Fibroblast of lung (primary cell): ENCODE measurements around the gene RUNX2. TPM values are rescaled to one million over a fixed set of nuclear protein-coding genes. Genes with fewer than 3 reads are reported as not detected.

ENCODE experiments used
- DNase-seq, 2 donors: peaks; one replicate each; pipeline versions ENCODE4 v3.0.0 to v3.0.0-alpha.2; 2010; ENCODE audit warnings: low read depth in 2 of 2
- H2AFZ ChIP-seq: 2 replicates; pipeline ENCODE4 v1.5.1; 2012; ENCODE audit warnings: low read length, control low read depth, inconsistent platforms
- H3K27ac ChIP-seq: 2 replicates; pipeline ENCODE4 v1.5.1; 2011; ENCODE audit warnings: low read length, control low read depth; ENCODE audit not compliant: insufficient read depth
- H3K27me3 ChIP-seq: 2 replicates; pipeline ENCODE4 v1.5.1; 2011; ENCODE audit warnings: mild to moderate bottlenecking, low read length; ENCODE audit not compliant: control insufficient read depth, insufficient read depth
- H3K36me3 ChIP-seq: 2 replicates; pipeline ENCODE4 v1.5.1; 2011; ENCODE audit warnings: low read length; ENCODE audit not compliant: control insufficient read depth, insufficient read depth
- H3K4me1 ChIP-seq: 2 replicates; pipeline ENCODE4 v1.5.1; 2011; ENCODE audit warnings: low read length; ENCODE audit not compliant: control insufficient read depth, insufficient read depth; ENCODE audit errors: extremely low read depth
- H3K4me2 ChIP-seq: 2 replicates; pipeline ENCODE4 v1.5.1; 2011; ENCODE audit warnings: low read length, control low read depth; ENCODE audit not compliant: insufficient read depth; ENCODE audit errors: extremely low read depth
- H3K4me3 ChIP-seq, 4 experiments: fragments of 200-600 bp in 1 of 4; sonication (generic) in 1 of 4; replicated peaks in 1 of 4; 2 replicates each; pipeline ENCODE4 v1.5.1; 2011 to 2016; ENCODE audit warnings: low read length in 4 of 4, low read depth in 3 of 4, mild to moderate bottlenecking in 3 of 4, control low read depth in 2 of 4, inconsistent platforms in 1 of 4, mixed read lengths in 1 of 4; ENCODE audit not compliant: insufficient read depth in 1 of 4; ENCODE audit errors: control extremely low read depth in 1 of 4
- H3K79me2 ChIP-seq: 2 replicates; pipeline ENCODE4 v1.5.1; 2012; ENCODE audit warnings: mild to moderate bottlenecking, low read length, inconsistent platforms; ENCODE audit not compliant: control insufficient read depth, insufficient read depth
- H3K9ac ChIP-seq: 2 replicates; pipeline ENCODE4 v1.5.1; 2011; ENCODE audit warnings: mild to moderate bottlenecking, low read length, control low read depth; ENCODE audit not compliant: insufficient read depth
- H3K9me3 ChIP-seq: 2 replicates; pipeline ENCODE4 v1.5.1; 2012; ENCODE audit warnings: low read depth, low read length; ENCODE audit not compliant: control insufficient read depth, insufficient read depth
- H4K20me1 ChIP-seq: 2 replicates; pipeline ENCODE4 v1.5.1; 2011; ENCODE audit warnings: low read length; ENCODE audit not compliant: control insufficient read depth, insufficient read depth; ENCODE audit errors: extremely low read depth
- CTCF ChIP-seq, 2 donors: IDR thresholded peaks in 1 of 2; conservative IDR thresholded peaks in 1 of 2; 1 replicate in 1 of 2; 2 replicates in 1 of 2; pipeline ENCODE4 v1.5.1; 2011 to 2012; ENCODE audit warnings: low read length in 2 of 2, control low read depth in 1 of 2, inconsistent platforms in 1 of 2, low read depth in 1 of 2, mild to moderate bottlenecking in 1 of 2
- EZH2 ChIP-seq: IDR thresholded peaks from 2 replicates; pipeline ENCODE4 v1.5.1; 2012; ENCODE audit warnings: low read length, control low read depth, mild to moderate bottlenecking; ENCODE audit errors: missing control alignments
- polyA plus RNA-seq, 2 donors: library from polyadenylated mRNA; depleted of rRNA in 1 of 2; stranded (reverse) in 1 of 2; unstranded in 1 of 2; fragments of >200 nt; gene quantifications; 2 replicates each; pipeline ENCODE4 v1.2.1, GENCODE V29; 2011 to 2012; ENCODE audit warnings: missing spikeins in 1 of 2
- total RNA-seq: library from RNA; depleted of rRNA; stranded (reverse); fragments of >200 nt; gene quantifications from 2 replicates; pipeline ENCODE4 v1.2.1, GENCODE V29; 2014

RUNX2 gene
- total and polyA plus RNA-seq, 2 donors (not counting 1 experiment from before 2014, with no cell fraction given): 2.5 to 4.5 TPM

GRCh38 chr6:45431317-45432065 is 103.4 kb downstream of the RUNX2 start:
- Histone ChIP-seq H3K79me2 (peaks cover 17% of the 10 kb centered on the region), H3K27me3 (no peaks in the 10 kb centered on the region), H3K9me3 (no peaks in the 10 kb centered on the region), H3K36me3 (no peaks in the 10 kb centered on the region), H2AFZ (no peak overlapping the region), H3K4me2 (no peak overlapping the region), H3K27ac (no peak overlapping the region), H3K4me1 (peaks cover 14% of the 10 kb centered on the region), H3K4me3 (no peak overlapping the region), H3K9ac (no peak overlapping the region), H4K20me1 (no peaks in the 10 kb centered on the region)
- TF ChIP-seq EZH2 (no peak), CTCF (conservative IDR thresholded peaks at IDR 0.05 in 1 of 2, IDR thresholded peaks at IDR 0.05 in 1 of 2; ENCODE audit: low read depth in 1 of 2, low read length in 2 of 2) (no peak)
- no peak for DNase-seq

DNA sequence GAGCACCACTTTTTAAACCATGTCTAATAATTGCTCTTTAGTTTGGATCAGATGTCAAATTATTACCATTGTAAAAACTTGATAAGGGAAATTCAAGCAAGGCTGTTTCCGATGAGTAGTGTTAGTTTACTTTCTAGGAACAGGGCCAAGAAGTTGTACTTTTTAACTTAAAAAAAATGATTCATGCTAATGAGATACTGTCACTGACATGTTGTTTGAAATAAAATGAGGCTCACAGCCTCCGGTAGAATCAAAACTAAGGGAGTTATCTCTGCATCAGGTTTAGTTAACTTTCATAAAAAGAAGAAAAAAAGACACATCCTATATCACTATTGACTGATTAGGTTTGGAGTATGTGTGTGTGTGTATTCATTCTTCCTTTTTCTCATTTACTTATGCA is 104.8 kb downstream of the RUNX2 start:
- H3K27ac ChIP-seq: no peak overlapping the region
- H3K4me2 ChIP-seq: peak overlapping the region; percentile 55
- H3K36me3 ChIP-seq: no peaks in the 10 kb centered on the region
- H3K4me1 ChIP-seq: peaks cover 26% of the 10 kb centered on the region
- TF ChIP-seq CTCF (conservative IDR thresholded peaks at IDR 0.05 in 1 of 2, IDR thresholded peaks at IDR 0.05 in 1 of 2; ENCODE audit: low read depth in 1 of 2, low read length in 2 of 2) (no peak), EZH2 (no peak)
- DNase-seq: peak; percentile 79
- no peaks in the 10 kb centered on the region for H3K9me3 ChIP-seq
- H4K20me1 ChIP-seq: no peaks in the 10 kb centered on the region
- H3K4me3 ChIP-seq: no peak overlapping the region
- H3K27me3 ChIP-seq: no peaks in the 10 kb centered on the region
- H3K79me2 ChIP-seq: peaks cover 17% of the 10 kb centered on the region
- no peak overlapping the region for H2AFZ ChIP-seq
- no peak overlapping the region for H3K9ac ChIP-seq

- Histone ChIP-seq H3K79me2 (peaks cover 17% of the 10 kb centered on the region), H3K4me3 (no peak overlapping the region), H3K4me1 (peaks cover 33% of the 10 kb centered on the region)
These were observed 105.6 kb downstream of the RUNX2 start for GRCh38 chr6:45433533-45434380.

More at GRCh38 chr6:45433533-45434380, 105.6 kb downstream of the RUNX2 start:
- Histone ChIP-seq H4K20me1 (no peaks in the 10 kb centered on the region), H3K4me2 (no peak overlapping the region), H3K27ac (no peak overlapping the region), H2AFZ (no peak overlapping the region), H3K9me3 (no peaks in the 10 kb centered on the region), H3K36me3 (no peaks in the 10 kb centered on the region), H3K27me3 (no peaks in the 10 kb centered on the region), H3K9ac (no peak overlapping the region)
- TF ChIP-seq CTCF (conservative IDR thresholded peaks at IDR 0.05 in 1 of 2, IDR thresholded peaks at IDR 0.05 in 1 of 2; ENCODE audit: low read depth in 1 of 2, low read length in 2 of 2): no peak
- TF ChIP-seq EZH2: no peak
- no peak for DNase-seq
